GM12878 (cell line): ENCODE measurements around the gene IRX5. TPM values are rescaled to one million over a fixed set of nuclear protein-coding genes. Genes with fewer than 3 reads are reported as not detected.

Experiments used
- ATAC-seq: fragments of 200-7000 bp; cut with Tn5 transposase; 3 replicates; pipeline ENCODE4 v1.9.1; 2020; ENCODE audit warnings: mild to moderate bottlenecking, moderate library complexity
- BruUV-seq: library from RNA; stranded (reverse); fragments of 400-500 nt; replicated peaks from 2 replicates; lab custom pipeline; 2021; lab: Mats Ljungman, UMichigan
- CTCF ChIA-PET: fragments of 300-600 bp; sonication (Branson Sonifier 250); formaldehyde crosslinking; extraction: SDS; loops from one replicate; lab custom pipeline; 2021; ENCODE audit warnings: inconsistent platforms; lab: Yijun Ruan, JAX
- POLR2A ChIA-PET: fragments of 350-600 bp; formaldehyde crosslinking; extraction: SDS; loops from one replicate; lab custom pipeline; 2021; ENCODE audit warnings: inconsistent platforms; lab: Charles Lee
- RAD21 ChIA-PET: fragments of 300-600 bp; sonication (Branson Sonifier 250); formaldehyde crosslinking; loops from one replicate; lab custom pipeline; 2023; ENCODE audit warnings: antibody characterized with exemption; ENCODE audit not compliant: unreplicated experiment; lab: Charles Lee
- SMC1A ChIA-PET: fragments of 300-600 bp; sonication (Branson Sonifier 250); formaldehyde crosslinking; loops from one replicate; lab custom pipeline; 2023; ENCODE audit not compliant: unreplicated experiment, uncharacterized antibody; lab: Charles Lee
- DNase-seq: peaks from one replicate; pipeline ENCODE4 v3.0.0-alpha.2; 2011; ENCODE audit warnings: low read depth, low spot score
- FAIRE-seq: peaks from 3 replicates; lab custom pipeline; 2011; peaks lifted over from hg19 to GRCh38; lab: Jason Lieb, UNC
- H2AFZ ChIP-seq: 2 replicates; pipeline ENCODE4 v1.6.0; 2011; ENCODE audit warnings: low read depth, low read length, control low read depth; ENCODE audit not compliant: control insufficient read depth
- H3K27ac ChIP-seq: 2 replicates; pipeline ENCODE4 v1.5.1; 2011; ENCODE audit warnings: control low read depth; ENCODE audit not compliant: control insufficient read depth, insufficient read depth
- H3K27me3 ChIP-seq, 2 experiments: replicated peaks in 1 of 2; 2 replicates each; pipeline versions ENCODE4 v1.6.0 to v1.6.1; 2011; ENCODE audit warnings: low read length in 1 of 2; ENCODE audit not compliant: control insufficient read depth in 2 of 2, insufficient read depth in 2 of 2
- H3K36me3 ChIP-seq, 2 experiments: 2 replicates each; pipeline ENCODE4 v1.5.1; 2011; ENCODE audit warnings: low read length in 1 of 2; ENCODE audit not compliant: control insufficient read depth in 2 of 2, insufficient read depth in 2 of 2
- H3K4me1 ChIP-seq: 2 replicates; pipeline ENCODE4 v1.6.1; 2011; ENCODE audit warnings: mild to moderate bottlenecking, low read length, moderate library complexity, mixed read lengths; ENCODE audit not compliant: control insufficient read depth, insufficient read depth
- H3K4me2 ChIP-seq: 2 replicates; pipeline ENCODE4 v1.6.0; 2011; ENCODE audit warnings: control low read depth; ENCODE audit not compliant: control insufficient read depth, insufficient read depth
- H3K4me3 ChIP-seq: fragments of 200-600 bp; sonication (generic); 2 replicates; pipeline ENCODE4 v1.5.1; 2016
- H3K79me2 ChIP-seq: 2 replicates; pipeline ENCODE4 v1.6.0; 2011; ENCODE audit warnings: low read length; ENCODE audit not compliant: control insufficient read depth, insufficient read depth
- H3K9ac ChIP-seq: 2 replicates; pipeline ENCODE4 v1.8.0; 2011; ENCODE audit warnings: low read length, control low read depth, mixed read lengths; ENCODE audit not compliant: control insufficient read depth, insufficient read depth
- H3K9me3 ChIP-seq: replicated peaks from 3 replicates; pipeline ENCODE4 v1.5.1; 2011; ENCODE audit warnings: mild to moderate bottlenecking, low read length; ENCODE audit not compliant: control insufficient read depth, insufficient read depth
- H4K20me1 ChIP-seq: 2 replicates; pipeline ENCODE4 v1.6.0; 2011; ENCODE audit not compliant: control insufficient read depth, insufficient read depth
- BACH1 ChIP-seq: fragments of 450-650 bp; IDR thresholded peaks from 2 replicates; pipeline ENCODE4 v1.6.1; 2017; ENCODE audit warnings: mild to moderate bottlenecking, borderline replicate concordance
- BRCA1 ChIP-seq: IDR thresholded peaks from 2 replicates; pipeline ENCODE4 v1.6.1; 2011; ENCODE audit warnings: low read depth, low read length, improper control_type of control experiment
- EZH2 ChIP-seq: IDR thresholded peaks from 2 replicates; pipeline ENCODE4 v1.6.1; 2012; ENCODE audit warnings: low read depth, mild to moderate bottlenecking, control low read depth, inconsistent platforms, low read length, borderline replicate concordance; ENCODE audit not compliant: control insufficient read depth
- PAX5 ChIP-seq: IDR thresholded peaks from 2 replicates; pipeline ENCODE4 v1.6.1; 2011; ENCODE audit warnings: low read depth, low read length, borderline replicate concordance
- PKNOX1 ChIP-seq: fragments of 450-650 bp; IDR thresholded peaks from 2 replicates; pipeline ENCODE4 v1.6.1; 2016; ENCODE audit warnings: mild to moderate bottlenecking
- POLR2AphosphoS5 ChIP-seq: IDR thresholded peaks from 2 replicates; pipeline ENCODE4 v1.6.1; 2011; ENCODE audit warnings: mild to moderate bottlenecking, low read length, inconsistent platforms
- SIX5 ChIP-seq: IDR thresholded peaks from 2 replicates; pipeline ENCODE4 v1.6.1; 2011; ENCODE audit warnings: mild to moderate bottlenecking, low read depth, low read length, moderate library complexity; ENCODE audit not compliant: severe bottlenecking
- SKIL ChIP-seq: fragments of 450-650 bp; IDR thresholded peaks from 2 replicates; pipeline ENCODE4 v1.6.1; 2017; ENCODE audit warnings: mild to moderate bottlenecking, low read depth, inconsistent platforms; ENCODE audit not compliant: poor library complexity, severe bottlenecking
- WGBS: methylation state at CpG from one replicate; pipeline ENCODE4 v1.1.6; 2016; ENCODE audit warnings: low lambda C conversion rate; ENCODE audit not compliant: insufficient replicate concordance, insufficient coverage; ENCODE audit errors: missing lambda C conversion rate; 5-methylcytosine and 5-hydroxymethylcytosine counted together
- in situ Hi-C: fragments of 300-500 bp; cut with MboI; formaldehyde crosslinking; loops from 9 replicates; pipeline ENCODE4 v1.14.3; 2018; ENCODE audit warnings: mixed read lengths
- intact Hi-C: fragments of 100-400 bp; cut with micrococcal nuclease; formaldehyde crosslinking; loops from one replicate; pipeline ENCODE4 v1.14.2; 2022; ENCODE audit not compliant: unreplicated experiment
- polyA plus RNA-seq, 11 experiments: library from polyadenylated mRNA; depleted of rRNA in 4 of 11; unstranded in 6 of 11; stranded (reverse) in 5 of 11; fragments of >200 nt; fragmentation: Nextera tagmentation in 4 of 11; fragmentation: Illumina TruSeq in 1 of 11; extraction: Ambion mirVana in 4 of 11; extraction: Trizol in 1 of 11; gene quantifications; 1 replicate in 1 of 11; 2 replicates in 10 of 11; pipeline versions ENCODE4 v1.2.1 to v1.2.3, GENCODE V29; 2011 to 2016; ENCODE audit warnings: inconsistent platforms in 2 of 11, missing spikeins in 2 of 11, low read depth in 1 of 11
- total RNA-seq, 4 experiments: library from RNA; depleted of rRNA in 3 of 4; stranded (reverse); fragments of >200 nt in 3 of 4; fragmentation: Illumina TruSeq in 1 of 4; extraction: Trizol in 1 of 4; gene quantifications; 2 replicates each; pipeline versions ENCODE4 v1.2.1 to v1.2.3, GENCODE V29; 2013 to 2021
- TF ChIP-seq, protein P1 (sequence below): IDR thresholded peaks from 2 replicates; pipeline ENCODE4 v1.6.1; 2012; ENCODE audit warnings: low read length, inconsistent platforms

IRX5 gene
- total and polyA plus RNA-seq, 10 of the 15 experiments (the other 5 are each of a cell fraction or from before 2014, with no cell fraction given): 0.08 TPM; not detected in 9

DNA sequence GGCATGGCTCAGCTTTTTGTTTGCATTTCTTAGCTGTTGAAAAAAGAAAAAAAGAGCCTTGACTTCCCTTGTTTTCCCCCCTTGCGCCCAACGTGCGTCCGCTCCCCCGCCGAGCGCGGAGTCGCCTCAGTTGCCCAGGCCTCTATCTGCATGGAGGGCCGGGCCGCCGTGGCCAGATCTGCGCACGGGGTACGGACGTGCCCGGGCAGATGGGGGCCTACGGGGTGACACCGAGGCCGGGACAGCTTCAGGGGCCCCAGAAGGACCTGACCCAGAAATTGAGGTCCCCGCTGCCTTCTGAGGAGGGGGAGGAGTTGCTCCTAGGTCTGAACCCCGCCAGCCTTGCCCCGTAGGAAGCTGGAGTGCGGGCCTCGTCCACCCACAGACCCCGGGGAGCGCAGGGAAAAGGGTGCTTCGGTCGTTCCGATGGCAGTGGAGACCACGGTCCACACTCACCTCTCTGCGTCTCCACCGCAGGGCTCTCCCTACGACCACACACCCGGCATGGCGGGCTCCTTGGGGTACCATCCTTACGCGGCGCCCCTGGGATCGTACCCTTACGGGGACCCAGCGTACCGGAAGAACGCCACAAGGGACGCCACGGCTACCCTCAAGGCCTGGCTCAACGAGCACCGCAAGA, 1.5 kb downstream of the IRX5 start:
- Histone ChIP-seq H3K27ac (no peak overlapping the region), H3K27me3 (peaks cover 5 to 28% of the 10 kb centered on the region in 2 experiments), H4K20me1 (no peaks in the 10 kb centered on the region), H3K4me2 (no peak overlapping the region), H3K36me3 (no peaks in the 10 kb centered on the region), H3K79me2 (no peaks in the 10 kb centered on the region), H3K4me1 (peaks cover 3% of the 10 kb centered on the region), H3K9me3 (peaks cover 6% of the 10 kb centered on the region; the same call in 2 of the 3 replicates), H3K4me3 (no peak overlapping the region), H3K9ac (no peak overlapping the region), H2AFZ (no peak overlapping the region)
- FAIRE-seq (no peak), ATAC-seq (no peak), DNase-seq (no peak)
- POLR2A ChIA-PET: no interaction called here
- TF ChIP-seq PKNOX1: no peak
- no peak for TF ChIP-seq BRCA1
- CTCF ChIA-PET: interaction anchor here (0.6 kb wide), 1 partner anchor 272 kb away, joined by 3 read pairs; no protein-coding TSS in a partner anchor
- SMC1A ChIA-PET: no interaction called here
- in situ Hi-C loops (no loop called here), intact Hi-C loops (no loop called here)
- 69% methylated on average over 42 of the region's 48 CpGs for WGBS
- BruUV-seq: no TSS peak
- RAD21 ChIA-PET: no interaction called here

GRCh38 chr16:54932737-54933254, 2.1 kb downstream of the IRX5 start:
- Histone ChIP-seq H3K4me1 (peaks cover 3% of the 10 kb centered on the region), H3K27ac (no peak overlapping the region), H3K36me3 (no peaks in the 10 kb centered on the region), H3K79me2 (no peaks in the 10 kb centered on the region), H3K9ac (no peak overlapping the region), H3K4me3 (no peak overlapping the region), H4K20me1 (no peaks in the 10 kb centered on the region), H2AFZ (no peak overlapping the region), H3K9me3 (peaks cover 6% of the 10 kb centered on the region; the same call in 2 of the 3 replicates), H3K4me2 (no peak overlapping the region), H3K27me3 (peaks cover 5 to 33% of the 10 kb centered on the region in 2 experiments)
- ChIA-PET POLR2A (no interaction called here), CTCF (no interaction called here), SMC1A (no interaction called here), RAD21 (no interaction called here)
- BruUV-seq: no TSS peak
- WGBS: 61% methylated on average over 33 of the region's 52 CpGs
- no peak for DNase-seq
- ATAC-seq: no peak
- in situ Hi-C loops: no loop called here
- intact Hi-C loops: no loop called here
- no peak for FAIRE-seq
- no peak for TF ChIP-seq EZH2
- TF ChIP-seq SKIL: no peak
- TF ChIP-seq PAX5: no peak
- TF ChIP-seq, protein P1, sequence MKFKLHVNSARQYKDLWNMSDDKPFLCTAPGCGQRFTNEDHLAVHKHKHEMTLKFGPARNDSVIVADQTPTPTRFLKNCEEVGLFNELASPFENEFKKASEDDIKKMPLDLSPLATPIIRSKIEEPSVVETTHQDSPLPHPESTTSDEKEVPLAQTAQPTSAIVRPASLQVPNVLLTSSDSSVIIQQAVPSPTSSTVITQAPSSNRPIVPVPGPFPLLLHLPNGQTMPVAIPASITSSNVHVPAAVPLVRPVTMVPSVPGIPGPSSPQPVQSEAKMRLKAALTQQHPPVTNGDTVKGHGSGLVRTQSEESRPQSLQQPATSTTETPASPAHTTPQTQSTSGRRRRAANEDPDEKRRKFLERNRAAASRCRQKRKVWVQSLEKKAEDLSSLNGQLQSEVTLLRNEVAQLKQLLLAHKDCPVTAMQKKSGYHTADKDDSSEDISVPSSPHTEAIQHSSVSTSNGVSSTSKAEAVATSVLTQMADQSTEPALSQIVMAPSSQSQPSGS: no peak
- TF ChIP-seq BACH1: no peak
- TF ChIP-seq POLR2AphosphoS5: no peak
- no peak for TF ChIP-seq SIX5
